ENCODE data around the gene ZFYVE27. TPM values are rescaled to one million over a fixed set of nuclear protein-coding genes. Genes with fewer than 3 reads are reported as not detected.
A peak's percentile ranks its signal among the peaks of the same experiment; 100 is the strongest.

Gene ZFYVE27
- polyA plus RNA-seq, 1 donor from 2014 or later: 135 TPM

GRCh38 chr10:97771913-97772823, 35.2 kb downstream of the ZFYVE27 start, which contains the start of gene SFRP5:
SFRP5 (minus strand) TSS chr10:97771999; CDS start chr10:97771833, 166 bp downstream.
- Histone ChIP-seq H3K4me2 (ENCODE audit: low read length) (peak within 1 kb of the TSS; percentile 14), H2AFZ (ENCODE audit: low read depth, low read length) (peak within 1 kb of the TSS; percentile 25), H3K27ac (ENCODE audit: low read length) (no peak within 1 kb of the TSS), H3K9ac (ENCODE audit: low read length) (peak within 1 kb of the TSS; percentile 70), H3F3A (ENCODE audit: insufficient read depth, low read length, poor library complexity, severe bottlenecking) (no peaks in the 10 kb centered on the region), H3K27me3 (ENCODE audit: insufficient read depth, low read depth, low read length) (peaks cover 52% of the 10 kb centered on the region), H3K36me3 (ENCODE audit: insufficient read depth, low read length) (no peaks in the 10 kb centered on the region), H3K9me3 (ENCODE audit: low read length) (no peaks in the 10 kb centered on the region), H4K20me1 (ENCODE audit: insufficient read depth) (no peaks in the 10 kb centered on the region), H3K79me2 (replicated peaks; ENCODE audit: insufficient read depth, low read length) (no peaks in the 10 kb centered on the region), H3K4me3 (ENCODE audit: low read length) (peak within 1 kb of the TSS; percentile 89), H3K9me2 (ENCODE audit: insufficient read depth, low read length) (no peaks in the 10 kb centered on the region)
- TF ChIP-seq EP300 (conservative IDR thresholded peaks at IDR 0.05; ENCODE audit: poor library complexity, severe bottlenecking) (no peak), EZH2 (IDR thresholded peaks at IDR 0.05; ENCODE audit: borderline replicate concordance, insufficient read depth, low read length, poor library complexity, severe bottlenecking) (no peak), RAD21 (conservative IDR thresholded peaks at IDR 0.05) (no peak), MXI1 (conservative IDR thresholded peaks at IDR 0.05; ENCODE audit: poor library complexity, severe bottlenecking) (no peak), SMC3 (conservative IDR thresholded peaks at IDR 0.05; ENCODE audit: poor library complexity) (no peak), POLR2AphosphoS5 (IDR thresholded peaks at IDR 0.05) (no peak), CTCF (IDR thresholded peaks at IDR 0.05; ENCODE audit: poor library complexity, severe bottlenecking) (no peak), TAF1 (IDR thresholded peaks at IDR 0.05; ENCODE audit: low read depth) (no peak), REST (IDR thresholded peaks at IDR 0.05; ENCODE audit: borderline replicate concordance) (no peak)

GRCh38 chr10:97773096-97773495, 36.2 kb downstream of the ZFYVE27 start:
- Histone ChIP-seq H3K36me3 (ENCODE audit: insufficient read depth, low read length) (no peaks in the 10 kb centered on the region), H3K9ac (ENCODE audit: low read length) (no peak overlapping the region), H3K27me3 (ENCODE audit: insufficient read depth, low read depth, low read length) (peaks cover 52% of the 10 kb centered on the region), H3K9me2 (ENCODE audit: insufficient read depth, low read length) (no peaks in the 10 kb centered on the region), H3K27ac (ENCODE audit: low read length) (no peak overlapping the region), H3K79me2 (replicated peaks; ENCODE audit: insufficient read depth, low read length) (no peaks in the 10 kb centered on the region), H3F3A (ENCODE audit: insufficient read depth, low read length, poor library complexity, severe bottlenecking) (no peaks in the 10 kb centered on the region), H3K9me3 (ENCODE audit: low read length) (no peaks in the 10 kb centered on the region), H4K20me1 (ENCODE audit: insufficient read depth) (no peaks in the 10 kb centered on the region), H3K4me2 (ENCODE audit: low read length) (no peak overlapping the region), H2AFZ (ENCODE audit: low read depth, low read length) (no peak overlapping the region), H3K4me3 (ENCODE audit: low read length) (no peak overlapping the region)
- TF ChIP-seq POLR2AphosphoS5 (IDR thresholded peaks at IDR 0.05) (no peak), EP300 (conservative IDR thresholded peaks at IDR 0.05; ENCODE audit: poor library complexity, severe bottlenecking) (no peak), CTCF (IDR thresholded peaks at IDR 0.05; ENCODE audit: poor library complexity, severe bottlenecking) (no peak), TAF1 (IDR thresholded peaks at IDR 0.05; ENCODE audit: low read depth) (no peak), SMC3 (conservative IDR thresholded peaks at IDR 0.05; ENCODE audit: poor library complexity) (no peak), EZH2 (IDR thresholded peaks at IDR 0.05; ENCODE audit: borderline replicate concordance, insufficient read depth, low read length, poor library complexity, severe bottlenecking) (no peak)

All from neural cell (in vitro differentiated cells).